ENCODE data around the gene ATP11B. TPM values are rescaled to one million over a fixed set of nuclear protein-coding genes. Genes with fewer than 3 reads are reported as not detected.

The ATP11B gene
- total and polyA plus RNA-seq, 9 donors: 14.2 to 83.4 (median 54.4) TPM

DNA sequence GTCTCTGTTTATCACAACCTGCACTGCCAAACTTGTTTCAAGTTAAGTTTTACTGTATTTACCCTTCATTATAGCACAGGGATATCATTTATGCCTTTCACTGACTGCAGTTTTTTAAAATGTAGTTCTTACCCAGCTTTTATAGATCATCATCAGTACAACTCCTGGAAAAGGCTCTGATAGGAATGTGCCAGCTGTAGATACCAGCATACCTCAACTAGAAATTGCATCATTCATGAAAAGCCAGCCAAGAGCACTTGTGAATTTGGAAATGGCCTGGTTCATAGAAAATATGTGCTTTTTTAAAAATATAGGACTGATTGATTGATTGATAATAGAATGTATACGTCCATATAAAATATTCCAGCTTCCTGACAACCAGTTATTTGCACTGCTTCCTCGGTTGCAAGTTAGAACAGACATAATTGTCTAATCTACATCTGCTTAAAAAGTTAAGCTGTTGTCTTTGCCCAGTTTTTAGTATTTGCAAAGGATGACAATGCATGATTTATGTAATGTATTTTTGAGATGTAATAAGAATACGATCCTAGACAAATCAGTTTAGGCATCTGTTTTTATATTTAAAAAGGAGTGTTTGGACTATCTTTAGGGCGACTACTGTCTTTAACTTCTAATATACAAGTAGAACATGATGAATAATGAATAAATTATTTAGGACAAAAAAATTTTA lies 128.5 kb downstream of the ATP11B start:
- DNase-seq: no peak
- intact Hi-C loops (cut with DNase I): no loop called here
- no peaks in the 10 kb centered on the region for H3K4me1 ChIP-seq (ENCODE audit: insufficient read depth)
- TF ChIP-seq POLR2A (IDR thresholded peaks at IDR 0.05) (no peak), EP300 (IDR thresholded peaks at IDR 0.05) (no peak)
- TF ChIP-seq, protein P1, sequence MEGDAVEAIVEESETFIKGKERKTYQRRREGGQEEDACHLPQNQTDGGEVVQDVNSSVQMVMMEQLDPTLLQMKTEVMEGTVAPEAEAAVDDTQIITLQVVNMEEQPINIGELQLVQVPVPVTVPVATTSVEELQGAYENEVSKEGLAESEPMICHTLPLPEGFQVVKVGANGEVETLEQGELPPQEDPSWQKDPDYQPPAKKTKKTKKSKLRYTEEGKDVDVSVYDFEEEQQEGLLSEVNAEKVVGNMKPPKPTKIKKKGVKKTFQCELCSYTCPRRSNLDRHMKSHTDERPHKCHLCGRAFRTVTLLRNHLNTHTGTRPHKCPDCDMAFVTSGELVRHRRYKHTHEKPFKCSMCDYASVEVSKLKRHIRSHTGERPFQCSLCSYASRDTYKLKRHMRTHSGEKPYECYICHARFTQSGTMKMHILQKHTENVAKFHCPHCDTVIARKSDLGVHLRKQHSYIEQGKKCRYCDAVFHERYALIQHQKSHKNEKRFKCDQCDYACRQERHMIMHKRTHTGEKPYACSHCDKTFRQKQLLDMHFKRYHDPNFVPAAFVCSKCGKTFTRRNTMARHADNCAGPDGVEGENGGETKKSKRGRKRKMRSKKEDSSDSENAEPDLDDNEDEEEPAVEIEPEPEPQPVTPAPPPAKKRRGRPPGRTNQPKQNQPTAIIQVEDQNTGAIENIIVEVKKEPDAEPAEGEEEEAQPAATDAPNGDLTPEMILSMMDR (IDR thresholded peaks at IDR 0.05): no peak
- 81 to 84% (median 84%) methylated on average over 4 of the region's 4 CpGs for WGBS, 3 donors
- H3K9me3 ChIP-seq: no peaks in the 10 kb centered on the region
- H3K4me3 ChIP-seq: no peak overlapping the region
- no peaks in the 10 kb centered on the region for H3K27me3 ChIP-seq
- H3K36me3 ChIP-seq: no peaks in the 10 kb centered on the region
- H3K27ac ChIP-seq: no peak overlapping the region

DNA sequence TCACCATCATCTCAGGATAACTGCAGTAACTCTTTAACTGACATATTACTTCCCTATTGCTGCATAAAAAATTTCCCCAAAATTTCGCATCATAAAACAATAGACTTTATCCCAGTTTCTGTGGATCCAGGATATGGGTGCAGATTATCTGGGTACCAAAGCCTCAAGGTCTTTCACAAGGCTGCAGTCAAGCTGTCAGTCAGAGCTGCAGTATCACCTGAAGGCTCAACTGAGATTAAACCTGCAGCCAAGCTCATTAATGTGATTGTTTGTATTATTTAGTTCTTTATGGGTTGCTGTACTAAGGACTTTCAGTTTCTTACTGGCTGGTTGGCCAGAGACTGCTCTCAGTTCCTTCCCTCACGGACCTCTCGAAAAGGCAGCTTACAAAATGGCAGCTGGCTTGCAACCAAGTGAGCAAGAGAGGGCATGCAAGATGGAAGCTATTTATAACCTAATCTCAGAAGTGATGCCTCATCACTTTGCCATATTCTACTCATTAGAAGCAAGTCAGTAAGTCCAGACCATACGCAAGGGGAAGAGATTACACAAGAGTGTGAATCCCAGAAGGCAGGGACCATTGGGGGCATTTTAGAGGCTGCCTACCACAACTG lies 132.1 kb downstream of the ATP11B start:
- no peak for DNase-seq
- no peak overlapping the region for H3K27ac ChIP-seq
- intact Hi-C loops (cut with DNase I): no loop called here
- TF ChIP-seq POLR2A (IDR thresholded peaks at IDR 0.05): no peak
- TF ChIP-seq EP300 (IDR thresholded peaks at IDR 0.05): no peak
- TF ChIP-seq, protein P1 (IDR thresholded peaks at IDR 0.05): no peak
- no peak overlapping the region for H3K4me3 ChIP-seq
- no peaks in the 10 kb centered on the region for H3K36me3 ChIP-seq
- H3K27me3 ChIP-seq: no peaks in the 10 kb centered on the region
- no peaks in the 10 kb centered on the region for H3K4me1 ChIP-seq (ENCODE audit: insufficient read depth)
- 67 to 82% (median 78%) methylated on average over 4 of the region's 4 CpGs for WGBS, 3 donors
- no peaks in the 10 kb centered on the region for H3K9me3 ChIP-seq

DNA sequence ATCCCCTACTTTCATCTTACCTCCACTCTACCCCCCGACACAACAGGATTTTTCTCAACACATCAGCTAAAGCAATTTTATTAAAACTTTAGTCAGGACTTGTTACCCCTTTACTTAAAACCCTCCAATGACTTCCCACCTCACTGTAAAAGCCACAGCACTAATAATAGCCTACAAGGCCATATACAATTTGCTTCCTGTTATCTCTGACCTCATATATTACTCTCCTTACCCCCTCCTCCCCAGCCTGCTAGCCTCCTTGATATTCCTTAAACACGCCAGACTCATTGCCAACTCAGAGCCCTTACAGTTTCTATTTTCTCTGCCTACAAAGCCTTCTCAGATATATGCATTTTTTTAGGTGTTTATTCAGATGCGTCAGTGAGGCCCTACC lies 132.6 kb downstream of the ATP11B start:
- WGBS, 3 donors: 81 to 85% (median 82%) methylated on average over 3 of the region's 3 CpGs
- no peak for TF ChIP-seq POLR2A (IDR thresholded peaks at IDR 0.05)
- TF ChIP-seq, protein P1 (IDR thresholded peaks at IDR 0.05): no peak
- no peak for TF ChIP-seq EP300 (IDR thresholded peaks at IDR 0.05)
- H3K4me3 ChIP-seq: no peak overlapping the region
- no peaks in the 10 kb centered on the region for H3K4me1 ChIP-seq (ENCODE audit: insufficient read depth)
- no peaks in the 10 kb centered on the region for H3K36me3 ChIP-seq
- H3K9me3 ChIP-seq: no peaks in the 10 kb centered on the region
- intact Hi-C loops (cut with DNase I): no loop called here
- no peak overlapping the region for H3K27ac ChIP-seq
- no peaks in the 10 kb centered on the region for H3K27me3 ChIP-seq
- DNase-seq: no peak

DNA sequence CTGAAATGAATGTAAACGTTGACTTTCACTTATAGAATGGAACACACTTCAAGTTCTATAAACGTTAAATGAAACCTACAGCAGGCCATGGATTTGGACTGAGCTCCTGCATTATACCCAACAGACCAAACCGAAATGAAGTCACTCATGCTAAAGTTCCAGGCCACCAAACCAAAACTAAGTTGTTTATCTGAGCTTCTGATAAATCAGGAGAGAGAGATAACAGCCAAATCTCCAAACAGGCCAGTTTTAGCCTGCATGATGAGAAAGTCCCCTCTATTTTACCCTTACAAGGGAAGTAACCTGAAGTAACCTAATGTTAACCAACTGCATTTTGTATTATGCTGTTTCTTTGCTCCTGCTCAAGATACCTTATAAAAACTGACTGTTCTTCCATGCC lies 142.5 kb downstream of the ATP11B start:
- intact Hi-C loops (cut with DNase I): no loop called here
- no peak overlapping the region for H3K4me3 ChIP-seq
- no peaks in the 10 kb centered on the region for H3K9me3 ChIP-seq
- no peaks in the 10 kb centered on the region for H3K4me1 ChIP-seq (ENCODE audit: insufficient read depth)
- no peaks in the 10 kb centered on the region for H3K36me3 ChIP-seq
- WGBS, 3 donors: 79 to 81% (median 80%) methylated on average over 3 of the region's 3 CpGs
- H3K27me3 ChIP-seq: no peaks in the 10 kb centered on the region
- TF ChIP-seq EP300 (IDR thresholded peaks at IDR 0.05) (no peak), POLR2A (IDR thresholded peaks at IDR 0.05) (no peak)
- TF ChIP-seq, protein P1 (IDR thresholded peaks at IDR 0.05): no peak
- DNase-seq: no peak
- no peak overlapping the region for H3K27ac ChIP-seq
